Activated T-cell treated with anti-CD3 and anti-CD28 coated beads for 4 hours (primary cell): ENCODE results near the gene CDIPT.

Source experiments
- DNase-seq: peaks from one replicate; pipeline ENCODE4 v3.0.0-alpha.2; 2020

Gene CDIPT

GRCh38 chr16:29809031-29809747 lies 53.8 kb downstream of the CDIPT start:
- no peak for DNase-seq
